ENCODE results near the gene HYAL3. TPM values are rescaled to one million over a fixed set of nuclear protein-coding genes. Genes with fewer than 3 reads are reported as not detected.

Gene HYAL3
- total and polyA plus RNA-seq, 2 donors from 2014 or later = 2.0 to 3.2 TPM

DNA sequence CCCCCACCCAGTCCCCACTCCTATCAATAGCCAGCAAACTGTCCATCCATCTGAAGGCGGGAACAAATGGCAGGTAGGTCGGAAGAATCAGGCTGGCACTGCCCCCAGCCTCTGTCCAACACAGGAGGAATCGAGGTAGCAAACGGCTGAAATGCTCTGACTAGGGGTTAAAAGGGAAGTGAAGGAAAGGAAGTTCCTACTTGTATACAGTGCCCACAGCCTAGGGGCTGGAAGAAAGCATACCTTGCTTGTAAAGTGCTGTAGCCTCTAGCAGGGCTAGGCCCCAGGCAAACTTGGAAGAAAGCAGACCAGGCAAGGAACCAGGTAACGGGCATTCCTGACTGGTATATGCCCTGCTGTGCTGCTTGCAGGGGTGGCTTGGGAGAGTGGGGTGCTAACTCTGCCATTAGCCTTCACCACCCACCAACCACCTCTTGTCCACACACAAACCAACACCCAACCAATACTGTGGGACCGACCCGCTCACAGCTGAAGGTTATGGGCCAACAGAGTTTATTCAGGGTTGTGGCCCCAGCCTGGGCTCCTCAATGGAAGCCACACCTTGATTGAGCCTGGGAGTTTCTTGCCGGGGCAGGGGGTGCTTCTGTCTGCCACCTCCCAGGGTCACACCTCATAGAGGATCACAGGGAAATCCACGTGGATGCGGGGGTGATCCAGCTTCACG is 26.4 kb upstream of the HYAL3 start:
- TF ChIP-seq, protein P1, sequence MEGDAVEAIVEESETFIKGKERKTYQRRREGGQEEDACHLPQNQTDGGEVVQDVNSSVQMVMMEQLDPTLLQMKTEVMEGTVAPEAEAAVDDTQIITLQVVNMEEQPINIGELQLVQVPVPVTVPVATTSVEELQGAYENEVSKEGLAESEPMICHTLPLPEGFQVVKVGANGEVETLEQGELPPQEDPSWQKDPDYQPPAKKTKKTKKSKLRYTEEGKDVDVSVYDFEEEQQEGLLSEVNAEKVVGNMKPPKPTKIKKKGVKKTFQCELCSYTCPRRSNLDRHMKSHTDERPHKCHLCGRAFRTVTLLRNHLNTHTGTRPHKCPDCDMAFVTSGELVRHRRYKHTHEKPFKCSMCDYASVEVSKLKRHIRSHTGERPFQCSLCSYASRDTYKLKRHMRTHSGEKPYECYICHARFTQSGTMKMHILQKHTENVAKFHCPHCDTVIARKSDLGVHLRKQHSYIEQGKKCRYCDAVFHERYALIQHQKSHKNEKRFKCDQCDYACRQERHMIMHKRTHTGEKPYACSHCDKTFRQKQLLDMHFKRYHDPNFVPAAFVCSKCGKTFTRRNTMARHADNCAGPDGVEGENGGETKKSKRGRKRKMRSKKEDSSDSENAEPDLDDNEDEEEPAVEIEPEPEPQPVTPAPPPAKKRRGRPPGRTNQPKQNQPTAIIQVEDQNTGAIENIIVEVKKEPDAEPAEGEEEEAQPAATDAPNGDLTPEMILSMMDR (IDR thresholded peaks at IDR 0.05; ENCODE audit: borderline replicate concordance, extremely low read depth, insufficient read depth) = no peak
- Histone ChIP-seq H3K4me1 (ENCODE audit: control insufficient read depth in 2 of 3, insufficient read depth in 2 of 3, low read depth in 1 of 3, low read length in 3 of 3) (peaks cover 0 to 30% (median 14%) of the 10 kb centered on the region in 3 donors), H3K9ac (ENCODE audit: low read length in 3 of 3) (no peak overlapping the region), H3K4me3 (ENCODE audit: low read length in 3 of 3) (no peak overlapping the region), H3K9me3 (ENCODE audit: control insufficient read depth in 2 of 3, insufficient read depth in 1 of 3, low read length in 3 of 3) (no peaks in the 10 kb centered on the region), H3K36me3 (ENCODE audit: control insufficient read depth in 2 of 3, insufficient read depth in 3 of 3, low read length in 3 of 3) (peaks cover 3 to 25% (median 10%) of the 10 kb centered on the region in 3 donors), H3K27ac (ENCODE audit: low read depth in 2 of 2, low read length in 2 of 2) (no peak overlapping the region), H3K27me3 (ENCODE audit: control insufficient read depth, insufficient read depth, low read length) (no peaks in the 10 kb centered on the region)
- DNase-seq (no peak), FAIRE-seq (no peak)
- intact Hi-C loops (cut with DNase I) = no loop called here

DNA sequence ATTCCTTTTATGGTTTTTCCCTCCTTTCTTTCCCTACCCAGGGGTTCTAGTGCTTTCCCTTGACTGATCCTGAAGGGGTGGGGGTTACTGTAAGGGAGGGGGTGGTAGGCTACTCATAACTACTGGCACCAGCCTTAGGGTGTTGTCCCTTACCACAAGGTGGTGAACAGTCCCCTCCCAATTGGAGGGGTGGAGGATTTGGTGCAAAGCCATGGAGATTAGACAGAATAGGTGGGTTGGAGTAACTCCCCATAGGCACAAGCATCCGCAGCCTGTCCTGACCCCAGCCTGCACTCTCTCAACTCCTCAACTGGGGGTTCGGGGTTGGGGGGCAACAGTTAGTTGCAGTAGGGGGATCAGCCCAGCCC is 25.9 kb upstream of the HYAL3 start:
- H3K9me3 ChIP-seq (ENCODE audit: control insufficient read depth in 2 of 3, insufficient read depth in 1 of 3, low read length in 3 of 3) = no peaks in the 10 kb centered on the region
- H3K27ac ChIP-seq (ENCODE audit: low read depth in 2 of 2, low read length in 2 of 2) = no peak overlapping the region
- peaks cover 3 to 20% (median 6%) of the 10 kb centered on the region in 3 donors for H3K36me3 ChIP-seq (ENCODE audit: control insufficient read depth in 2 of 3, insufficient read depth in 3 of 3, low read length in 3 of 3)
- DNase-seq = no peak
- no peaks in the 10 kb centered on the region for H3K27me3 ChIP-seq (ENCODE audit: control insufficient read depth, insufficient read depth, low read length)
- peaks cover under 1 to 35% (median 19%) of the 10 kb centered on the region in 3 donors for H3K4me1 ChIP-seq (ENCODE audit: control insufficient read depth in 2 of 3, insufficient read depth in 2 of 3, low read depth in 1 of 3, low read length in 3 of 3)
- H3K4me3 ChIP-seq (ENCODE audit: low read length in 3 of 3) = no peak overlapping the region
- no peak for FAIRE-seq
- TF ChIP-seq, protein P1 (IDR thresholded peaks at IDR 0.05; ENCODE audit: borderline replicate concordance, extremely low read depth, insufficient read depth) = no peak
- intact Hi-C loops (cut with DNase I) = no loop called here
- H3K9ac ChIP-seq (ENCODE audit: low read length in 3 of 3) = no peak overlapping the region

DNA sequence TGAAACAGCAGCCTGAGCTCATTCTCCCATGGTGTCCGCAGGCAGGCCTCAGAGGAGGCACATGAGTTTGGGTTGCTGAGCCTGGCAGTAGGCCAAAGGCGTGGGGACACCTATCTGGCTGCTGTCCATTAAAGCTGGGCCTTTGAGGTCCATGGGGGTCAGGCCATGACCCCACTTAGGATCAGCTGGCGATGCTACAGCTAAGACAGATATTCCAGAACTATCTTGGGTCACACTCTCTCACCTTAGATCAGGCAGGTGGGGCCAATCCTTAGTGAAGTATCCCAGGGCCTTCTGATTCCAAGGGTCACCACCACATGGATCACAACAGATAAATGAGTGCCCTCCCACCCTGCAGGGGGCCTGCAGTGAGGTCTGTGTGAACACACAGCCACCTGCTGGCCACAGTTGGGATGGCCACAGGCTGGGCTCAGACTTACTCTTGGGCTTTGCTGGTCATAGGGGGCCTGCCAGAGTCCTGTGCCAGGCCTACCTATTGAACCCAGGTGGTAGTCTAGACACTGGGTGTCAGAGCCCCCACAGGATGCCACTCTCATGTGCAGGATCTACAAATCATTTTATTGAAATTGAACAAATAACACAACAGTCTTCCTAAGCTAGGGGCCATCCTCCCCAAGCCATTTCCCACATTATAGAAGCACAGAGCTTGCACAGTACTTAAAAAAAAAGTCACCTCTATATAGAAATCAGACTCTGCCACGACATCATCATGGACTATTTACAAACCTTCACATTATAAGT is 25.3 kb upstream of the HYAL3 start:
- Histone ChIP-seq H3K4me1 (ENCODE audit: control insufficient read depth in 2 of 3, insufficient read depth in 2 of 3, low read depth in 1 of 3, low read length in 3 of 3) (peaks cover 3 to 40% (median 25%) of the 10 kb centered on the region in 3 donors), H3K9me3 (ENCODE audit: control insufficient read depth in 2 of 3, insufficient read depth in 1 of 3, low read length in 3 of 3) (no peaks in the 10 kb centered on the region), H3K9ac (ENCODE audit: low read length in 3 of 3) (peak overlapping the region in 1 of 3 donors; percentile 38), H3K36me3 (ENCODE audit: control insufficient read depth in 2 of 3, insufficient read depth in 3 of 3, low read length in 3 of 3) (peaks cover 0 to 14% (median 8%) of the 10 kb centered on the region in 3 donors), H3K27ac (ENCODE audit: low read depth in 2 of 2, low read length in 2 of 2) (peak overlapping the region; percentile 70 to 73), H3K4me3 (ENCODE audit: low read length in 3 of 3) (peak overlapping the region in 1 of 3 donors; percentile 25), H3K27me3 (ENCODE audit: control insufficient read depth, insufficient read depth, low read length) (no peaks in the 10 kb centered on the region)
- intact Hi-C loops (cut with DNase I) = no loop called here
- peak in 4 of 5 donors; percentile 62 to 86 (median 76) for DNase-seq
- TF ChIP-seq, protein P1 (IDR thresholded peaks at IDR 0.05; ENCODE audit: borderline replicate concordance, extremely low read depth, insufficient read depth) = peak; percentile 87
- no peak for FAIRE-seq
